ENCODE measurements around the gene HSPB7.

Gene HSPB7

DNA sequence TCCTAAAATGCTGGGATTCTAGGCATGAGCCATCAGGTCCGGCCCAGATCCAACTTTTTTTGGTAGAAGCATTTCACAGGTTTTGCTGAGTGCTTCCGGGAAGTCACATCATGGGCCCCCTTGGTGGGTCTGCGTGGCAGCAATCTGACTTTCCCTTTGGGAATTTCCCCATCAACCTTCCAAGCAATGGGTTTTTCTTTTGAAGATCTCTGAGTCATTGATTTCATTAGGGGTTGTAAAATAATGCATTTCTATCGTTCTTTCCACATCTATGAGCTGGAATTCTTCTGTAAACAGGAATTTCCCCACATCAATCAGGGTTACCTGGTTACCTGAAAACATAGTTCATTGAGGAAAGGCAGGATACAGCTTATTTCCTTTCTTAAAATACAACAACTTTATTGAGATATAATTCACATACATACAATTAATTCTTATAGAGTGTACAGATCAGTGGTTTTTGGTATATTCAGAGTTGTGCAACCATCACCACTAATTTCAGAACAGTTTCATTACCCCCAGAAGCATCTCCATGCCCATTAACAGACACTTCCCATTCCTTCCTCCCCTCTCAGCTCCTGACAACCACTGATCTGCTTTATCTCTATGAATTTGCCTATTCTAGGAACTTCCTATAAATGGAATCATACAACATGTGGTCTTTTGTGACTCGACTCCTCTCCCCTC lies 32.1 kb downstream of the HSPB7 start:
- CTCF ChIA-PET: interaction anchor here (0.5 to 1.6 kb wide), 4 partner anchors 9 to 293 kb away, joined by 3 to 4 read pairs (median 3); no protein-coding TSS in a partner anchor
- POLR2A ChIA-PET: interaction anchor here (0.6 kb wide), 1 partner anchor 178 kb away, joined by 4 read pairs; no protein-coding TSS in a partner anchor

DNA sequence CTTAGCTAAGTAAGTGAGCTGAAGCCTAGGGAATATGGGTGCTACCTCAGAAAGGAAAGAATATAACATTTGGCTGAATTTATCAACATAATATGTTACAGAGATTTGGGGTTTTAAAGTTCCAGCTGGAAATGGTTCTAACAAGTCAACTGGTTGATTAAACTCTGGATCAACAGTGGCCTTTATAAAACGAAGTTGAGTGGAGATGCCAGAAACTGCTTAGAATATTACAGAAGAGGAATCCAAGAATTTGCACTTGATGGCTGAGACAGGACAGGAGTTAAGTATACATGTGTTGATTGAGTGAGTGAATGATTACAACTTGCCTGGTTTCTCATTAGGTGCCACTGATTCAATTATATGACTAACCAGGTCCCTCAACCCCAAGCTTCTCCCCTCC lies 34.6 kb downstream of the HSPB7 start:
- H3K4me3 ChIP-seq (ENCODE audit: low read depth, low read length): no peak overlapping the region
- H3K4me1 ChIP-seq (ENCODE audit: control insufficient read depth, insufficient read depth, low read length): no peaks in the 10 kb centered on the region
- no peaks in the 10 kb centered on the region for H3K9me3 ChIP-seq (ENCODE audit: control insufficient read depth, insufficient read depth, low read depth, low read length)
- ChIA-PET CTCF (no interaction called here), POLR2A (no interaction called here)
- H3K36me3 ChIP-seq (ENCODE audit: control insufficient read depth in 2 of 2, insufficient read depth in 1 of 2, low read length in 2 of 2): no peaks in the 10 kb centered on the region
- H3K27ac ChIP-seq (ENCODE audit: extremely low read depth, low read depth, low read length): no peak overlapping the region
- TF ChIP-seq ZNF239 (tag by site-specific recombination; IDR thresholded peaks at IDR 0.05) (no peak), ZNF571 (tag by site-specific recombination; IDR thresholded peaks at IDR 0.05) (no peak), ZNF266 (tag by site-specific recombination; IDR thresholded peaks at IDR 0.05; ENCODE audit: low read depth) (no peak), ZSCAN30 (tag by site-specific recombination; IDR thresholded peaks at IDR 0.05) (no peak), MEIS1 (CRISPR knock-in tag; IDR thresholded peaks at IDR 0.05; ENCODE audit: borderline replicate concordance) (no peak)
- TF ChIP-seq, protein P1, sequence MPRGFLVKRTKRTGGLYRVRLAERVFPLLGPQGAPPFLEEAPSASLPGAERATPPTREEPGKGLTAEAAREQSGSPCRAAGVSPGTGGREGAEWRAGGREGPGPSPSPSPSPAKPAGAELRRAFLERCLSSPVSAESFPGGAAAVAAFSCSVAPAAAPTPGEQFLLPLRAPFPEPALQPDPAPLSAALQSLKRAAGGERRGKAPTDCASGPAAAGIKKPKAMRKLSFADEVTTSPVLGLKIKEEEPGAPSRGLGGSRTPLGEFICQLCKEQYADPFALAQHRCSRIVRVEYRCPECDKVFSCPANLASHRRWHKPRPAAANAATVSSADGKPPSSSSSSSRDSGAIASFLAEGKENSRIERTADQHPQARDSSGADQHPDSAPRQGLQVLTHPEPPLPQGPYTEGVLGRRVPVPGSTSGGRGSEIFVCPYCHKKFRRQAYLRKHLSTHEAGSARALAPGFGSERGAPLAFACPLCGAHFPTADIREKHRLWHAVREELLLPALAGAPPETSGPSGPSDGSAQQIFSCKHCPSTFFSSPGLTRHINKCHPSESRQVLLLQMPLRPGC (tag by site-specific recombination; IDR thresholded peaks at IDR 0.05): no peak
- TF ChIP-seq, protein P2, sequence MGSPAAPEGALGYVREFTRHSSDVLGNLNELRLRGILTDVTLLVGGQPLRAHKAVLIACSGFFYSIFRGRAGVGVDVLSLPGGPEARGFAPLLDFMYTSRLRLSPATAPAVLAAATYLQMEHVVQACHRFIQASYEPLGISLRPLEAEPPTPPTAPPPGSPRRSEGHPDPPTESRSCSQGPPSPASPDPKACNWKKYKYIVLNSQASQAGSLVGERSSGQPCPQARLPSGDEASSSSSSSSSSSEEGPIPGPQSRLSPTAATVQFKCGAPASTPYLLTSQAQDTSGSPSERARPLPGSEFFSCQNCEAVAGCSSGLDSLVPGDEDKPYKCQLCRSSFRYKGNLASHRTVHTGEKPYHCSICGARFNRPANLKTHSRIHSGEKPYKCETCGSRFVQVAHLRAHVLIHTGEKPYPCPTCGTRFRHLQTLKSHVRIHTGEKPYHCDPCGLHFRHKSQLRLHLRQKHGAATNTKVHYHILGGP (tag by site-specific recombination; IDR thresholded peaks at IDR 0.05): no peak

More for the DNA sequence above, 32.1 kb downstream of the HSPB7 start:
- no peak overlapping the region for H3K27ac ChIP-seq (ENCODE audit: extremely low read depth, low read depth, low read length)
- no peaks in the 10 kb centered on the region for H3K36me3 ChIP-seq (ENCODE audit: control insufficient read depth in 2 of 2, insufficient read depth in 1 of 2, low read length in 2 of 2)
- TF ChIP-seq ZFP37 (tag by site-specific recombination; IDR thresholded peaks at IDR 0.05) (no peak), ZNF600 (tag by site-specific recombination; IDR thresholded peaks at IDR 0.05) (no peak), ZNF621 (tag by site-specific recombination; IDR thresholded peaks at IDR 0.05) (no peak), ZBTB11 (tag by site-specific recombination; conservative IDR thresholded peaks at IDR 0.05; ENCODE audit: low read depth) (no peak), ZNF843 (tag by site-specific recombination; IDR thresholded peaks at IDR 0.05) (no peak), ZNF48 (tag by site-specific recombination; IDR thresholded peaks at IDR 0.05) (no peak)
- TF ChIP-seq, protein P3, sequence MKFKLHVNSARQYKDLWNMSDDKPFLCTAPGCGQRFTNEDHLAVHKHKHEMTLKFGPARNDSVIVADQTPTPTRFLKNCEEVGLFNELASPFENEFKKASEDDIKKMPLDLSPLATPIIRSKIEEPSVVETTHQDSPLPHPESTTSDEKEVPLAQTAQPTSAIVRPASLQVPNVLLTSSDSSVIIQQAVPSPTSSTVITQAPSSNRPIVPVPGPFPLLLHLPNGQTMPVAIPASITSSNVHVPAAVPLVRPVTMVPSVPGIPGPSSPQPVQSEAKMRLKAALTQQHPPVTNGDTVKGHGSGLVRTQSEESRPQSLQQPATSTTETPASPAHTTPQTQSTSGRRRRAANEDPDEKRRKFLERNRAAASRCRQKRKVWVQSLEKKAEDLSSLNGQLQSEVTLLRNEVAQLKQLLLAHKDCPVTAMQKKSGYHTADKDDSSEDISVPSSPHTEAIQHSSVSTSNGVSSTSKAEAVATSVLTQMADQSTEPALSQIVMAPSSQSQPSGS (tag by site-specific recombination; IDR thresholded peaks at IDR 0.05; ENCODE audit: low read depth): no peak
- H3K4me1 ChIP-seq (ENCODE audit: control insufficient read depth, insufficient read depth, low read length): no peaks in the 10 kb centered on the region
- H3K4me3 ChIP-seq (ENCODE audit: low read depth, low read length): no peak overlapping the region
- no peaks in the 10 kb centered on the region for H3K9me3 ChIP-seq (ENCODE audit: control insufficient read depth, insufficient read depth, low read depth, low read length)

All from HEK293 (cell line).